Liver (tissue), 9 donors: ENCODE data around the gene IFT27. TPM values are rescaled to one million over a fixed set of nuclear protein-coding genes. Genes with fewer than 3 reads are reported as not detected.

Experiments
- DNase-seq: peaks from one replicate; pipeline ENCODE4 v3.0.0-alpha.2; 2017; ENCODE audit warnings: low spot score
- H3K27ac ChIP-seq, 2 donors: one replicate each; pipeline ENCODE4 v1.7.0; 2013; ENCODE audit warnings: inconsistent platforms in 2 of 2, low read length in 2 of 2, control low read depth in 1 of 2, low read depth in 1 of 2, mild to moderate bottlenecking in 1 of 2
- H3K27me3 ChIP-seq, 4 donors: one replicate each; pipeline versions ENCODE4 v1.6.1 to v1.7.0; 2013; ENCODE audit warnings: low read length in 3 of 4, inconsistent platforms in 1 of 4, mild to moderate bottlenecking in 1 of 4, moderate library complexity in 1 of 4; ENCODE audit not compliant: control insufficient read depth in 4 of 4, insufficient read depth in 4 of 4
- H3K36me3 ChIP-seq, 4 donors: one replicate each; pipeline versions ENCODE4 v1.6.1 to v1.7.0; 2013; ENCODE audit warnings: low read length in 3 of 4, mild to moderate bottlenecking in 3 of 4, low read depth in 1 of 4, moderate library complexity in 1 of 4; ENCODE audit not compliant: control insufficient read depth in 4 of 4, insufficient read depth in 3 of 4
- H3K4me1 ChIP-seq, 4 donors: one replicate each; pipeline versions ENCODE4 v1.6.1 to v1.7.0; 2013; ENCODE audit warnings: low read length in 3 of 4, mild to moderate bottlenecking in 3 of 4, moderate library complexity in 1 of 4; ENCODE audit not compliant: control insufficient read depth in 4 of 4, insufficient read depth in 4 of 4
- H3K4me3 ChIP-seq, 3 donors: one replicate each; pipeline versions ENCODE4 v1.6.1 to v1.7.0; 2013; ENCODE audit warnings: low read length in 3 of 3, control low read depth in 1 of 3, low read depth in 1 of 3, mild to moderate bottlenecking in 1 of 3
- H3K9ac ChIP-seq, 2 donors: one replicate each; pipeline ENCODE4 v1.7.0; 2013; ENCODE audit warnings: low read length in 2 of 2, mild to moderate bottlenecking in 2 of 2, moderate library complexity in 2 of 2, control low read depth in 1 of 2, low read depth in 1 of 2
- H3K9me3 ChIP-seq, 4 donors: one replicate each; pipeline versions ENCODE4 v1.6.1 to v1.7.0; 2013; ENCODE audit warnings: low read length in 3 of 4; ENCODE audit not compliant: control insufficient read depth in 4 of 4
- ATF3 ChIP-seq: IDR thresholded peaks from 2 replicates; pipeline ENCODE4 v1.6.1; 2016; ENCODE audit warnings: antibody characterized with exemption
- CTCF ChIP-seq: fragments of 150-350 bp; IDR thresholded peaks from 2 replicates; pipeline ENCODE4 v1.5.1; 2017; ENCODE audit warnings: improper control_type of control experiment, low read depth, low read length; ENCODE audit not compliant: missing input control
- EGR1 ChIP-seq, 2 donors: IDR thresholded peaks; 2 replicates each; pipeline ENCODE4 v1.6.1; 2016 to 2018; ENCODE audit warnings: antibody characterized with exemption in 2 of 2, low read depth in 2 of 2
- FOXA1 ChIP-seq: IDR thresholded peaks from 2 replicates; pipeline ENCODE4 v1.6.1; 2016; ENCODE audit warnings: antibody characterized with exemption
- FOXA2 ChIP-seq: IDR thresholded peaks from 2 replicates; pipeline ENCODE4 v1.6.1; 2016; ENCODE audit warnings: antibody characterized with exemption
- GABPA ChIP-seq, 2 donors: IDR thresholded peaks in 1 of 2; conservative IDR thresholded peaks in 1 of 2; 2 replicates each; pipeline ENCODE4 v1.6.1; 2016; ENCODE audit warnings: antibody characterized with exemption in 2 of 2, mild to moderate bottlenecking in 1 of 2, moderate library complexity in 1 of 2
- HNF4A ChIP-seq, 2 donors: conservative IDR thresholded peaks; 2 replicates each; pipeline ENCODE4 v1.6.1; 2016; ENCODE audit warnings: antibody characterized with exemption in 2 of 2, mild to moderate bottlenecking in 2 of 2
- HNF4G ChIP-seq: IDR thresholded peaks from 2 replicates; pipeline ENCODE4 v1.6.1; 2016; ENCODE audit warnings: antibody characterized with exemption
- JUND ChIP-seq, 2 donors: IDR thresholded peaks; 2 replicates each; pipeline ENCODE4 v1.6.1; 2016; ENCODE audit warnings: antibody characterized with exemption in 2 of 2
- MAX ChIP-seq: IDR thresholded peaks from 2 replicates; pipeline ENCODE4 v1.6.1; 2016; ENCODE audit warnings: antibody characterized with exemption
- NR2F2 ChIP-seq: IDR thresholded peaks from 2 replicates; pipeline ENCODE4 v1.6.1; 2016; ENCODE audit warnings: antibody characterized with exemption
- RAD21 ChIP-seq, 2 donors: IDR thresholded peaks; 2 replicates each; pipeline ENCODE4 v1.6.1; 2016; ENCODE audit warnings: antibody characterized with exemption in 2 of 2, mild to moderate bottlenecking in 2 of 2
- REST ChIP-seq: IDR thresholded peaks from 2 replicates; pipeline ENCODE4 v1.6.1; 2016; ENCODE audit warnings: antibody characterized with exemption, mild to moderate bottlenecking
- RXRA ChIP-seq, 2 donors: IDR thresholded peaks; 2 replicates each; pipeline ENCODE4 v1.6.1; 2017 to 2018; ENCODE audit warnings: antibody characterized with exemption in 2 of 2, mild to moderate bottlenecking in 1 of 2
- SP1 ChIP-seq: IDR thresholded peaks from 2 replicates; pipeline ENCODE4 v1.6.1; 2018; ENCODE audit warnings: antibody characterized with exemption, mild to moderate bottlenecking
- TAF1 ChIP-seq: conservative IDR thresholded peaks from 2 replicates; pipeline ENCODE4 v1.6.1; 2016; ENCODE audit warnings: antibody characterized with exemption, mild to moderate bottlenecking
- YY1 ChIP-seq: IDR thresholded peaks from 2 replicates; pipeline ENCODE4 v1.6.1; 2016; ENCODE audit warnings: antibody characterized with exemption, mild to moderate bottlenecking
- ZBTB33 ChIP-seq: IDR thresholded peaks from 2 replicates; pipeline ENCODE4 v1.6.1; 2016; ENCODE audit warnings: antibody characterized with exemption
- WGBS: extraction: QIAGEN DNeasy Blood & Tissue Kit; methylation state at CpG from one replicate; pipeline ENCODE4 v1.1.7; 2013; 5-methylcytosine and 5-hydroxymethylcytosine counted together
- polyA plus RNA-seq, 2 donors: library from polyadenylated mRNA; stranded (reverse) in 1 of 2; unstranded in 1 of 2; fragments of 200-250 nt in 1 of 2; fragments of >200 nt in 1 of 2; fragmentation: Nextera tagmentation in 1 of 2; extraction: Ambion mirVana in 1 of 2; gene quantifications; one replicate each; pipeline versions ENCODE4 v1.2.1 to v1.2.3, GENCODE V29; 2013 to 2015
- total RNA-seq, 2 donors: library from RNA; depleted of rRNA; stranded (reverse); fragments of >200 nt; gene quantifications; one replicate each; pipeline ENCODE4 v1.2.3, GENCODE V29; 2014
- donor health status: healthy.
- donor health status: healthy.
- donor health status: healthy.
- donor health status: healthy.
- donor health status: healthy.

The IFT27 gene
- total and polyA plus RNA-seq, 4 donors: 7.2 to 12.4 (median 9.6) TPM

GRCh38 chr22:36727927-36728488, 47.9 kb downstream of the IFT27 start:
- 73% methylated on average over 8 of the region's 8 CpGs for WGBS
- no peak overlapping the region for H3K27ac ChIP-seq
- no peak overlapping the region for H3K9ac ChIP-seq
- TF ChIP-seq HNF4A (conservative IDR thresholded peaks at IDR 0.05): no peak
- TF ChIP-seq ATF3: no peak
- no peak for TF ChIP-seq FOXA2
- TF ChIP-seq TAF1: no peak
- TF ChIP-seq EGR1 (IDR thresholded peaks at IDR 0.05; ENCODE audit: low read depth in 2 of 2): no peak
- TF ChIP-seq CTCF: no peak
- TF ChIP-seq NR2F2: no peak
- TF ChIP-seq FOXA1: no peak
- no peak for TF ChIP-seq SP1
- no peak for TF ChIP-seq ZBTB33
- TF ChIP-seq GABPA (IDR thresholded peaks at IDR 0.05 in 1 of 2, conservative IDR thresholded peaks at IDR 0.05 in 1 of 2): no peak
- TF ChIP-seq RAD21 (IDR thresholded peaks at IDR 0.05): no peak
- TF ChIP-seq MAX: no peak
- TF ChIP-seq RXRA (IDR thresholded peaks at IDR 0.05): no peak
- no peak for TF ChIP-seq HNF4G
- no peak for TF ChIP-seq JUND (IDR thresholded peaks at IDR 0.05)
- TF ChIP-seq REST: no peak
- TF ChIP-seq YY1: no peak
- no peak for DNase-seq
- H3K4me3 ChIP-seq: no peak overlapping the region
- no peaks in the 10 kb centered on the region for H3K9me3 ChIP-seq
- no peaks in the 10 kb centered on the region for H3K4me1 ChIP-seq
- H3K36me3 ChIP-seq: no peaks in the 10 kb centered on the region
- H3K27me3 ChIP-seq: peaks cover 0 to 6% (median 1%) of the 10 kb centered on the region in 4 donors
